GM23248 (cell line): Measurements from ENCODE around the gene AHR.

Experiments
- EZH2 ChIP-seq: fragments of 200-600 bp; sonication (generic); IDR thresholded peaks from 2 replicates; pipeline ENCODE4 v1.6.1; 2018; ENCODE audit warnings: antibody characterized with exemption, mild to moderate bottlenecking; ENCODE audit not compliant: insufficient read depth, poor library complexity, severe bottlenecking
- EZH2phosphoT487 ChIP-seq: fragments of 200-600 bp; sonication (generic); IDR thresholded peaks from 2 replicates; pipeline ENCODE4 v1.6.1; 2018; ENCODE audit warnings: antibody characterized with exemption, moderate library complexity, mild to moderate bottlenecking, low read depth; ENCODE audit not compliant: insufficient read depth

DNA sequence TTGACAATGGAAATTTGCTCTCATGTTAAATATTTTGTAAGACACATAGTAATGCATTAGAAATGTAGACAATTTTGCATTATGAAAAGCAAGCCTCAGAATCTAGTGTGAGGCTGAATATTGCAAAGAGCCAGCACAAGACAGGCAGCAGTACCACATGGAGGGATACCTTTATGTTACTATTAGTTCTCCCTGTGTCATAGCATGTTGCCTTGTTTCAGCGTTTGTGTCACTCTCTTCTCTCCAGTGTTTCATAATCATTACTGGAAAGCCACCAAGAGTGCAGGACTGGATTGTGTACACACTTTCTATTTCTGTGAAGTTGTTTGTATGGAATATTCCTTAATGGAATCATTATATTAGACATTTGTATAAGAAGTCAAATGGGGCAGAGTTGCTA, 8.5 kb downstream of the AHR start:
- no peak for TF ChIP-seq EZH2phosphoT487
- TF ChIP-seq EZH2: no peak
